ENCODE results near the gene IQSEC1. TPM values are rescaled to one million over a fixed set of nuclear protein-coding genes. Genes with fewer than 3 reads are reported as not detected.
A peak's percentile ranks its signal among the peaks of the same experiment; 100 is the strongest.

The IQSEC1 gene
- total and polyA plus RNA-seq, 10 of the 15 experiments (the other 5 are each of a cell fraction or from before 2014, with no cell fraction given) = 0.92 to 55.2 (median 8.5) TPM

- TF ChIP-seq ZBTB40 (IDR thresholded peaks at IDR 0.05; ENCODE audit: borderline replicate concordance) (no peak), PBX3 (IDR thresholded peaks at IDR 0.05; ENCODE audit: insufficient replicate concordance, low read depth, low read length) (no peak), GATAD2B (conservative IDR thresholded peaks at IDR 0.05; ENCODE audit: low read depth) (peak; percentile 45; the same call in 1 of the 2 replicates), ZNF687 (IDR thresholded peaks at IDR 0.05) (no peak), CBFB (IDR thresholded peaks at IDR 0.05; ENCODE audit: low read depth) (no peak), SMAD1 (IDR thresholded peaks at IDR 0.05; ENCODE audit: low read depth, partially characterized antibody) (no peak)
Measured at GRCh38 chr3:13073326-13074005, at the start of gene IQSEC1 (continued).

Data from GM12878 (cell line).